Effector CD4-positive, alpha-beta T cell (primary cell): ENCODE measurements around the gene RIPK3.

Experiments
- DNase-seq: peaks from one replicate; pipeline ENCODE4 v3.0.0-alpha.2; 2020

The RIPK3 gene

DNA sequence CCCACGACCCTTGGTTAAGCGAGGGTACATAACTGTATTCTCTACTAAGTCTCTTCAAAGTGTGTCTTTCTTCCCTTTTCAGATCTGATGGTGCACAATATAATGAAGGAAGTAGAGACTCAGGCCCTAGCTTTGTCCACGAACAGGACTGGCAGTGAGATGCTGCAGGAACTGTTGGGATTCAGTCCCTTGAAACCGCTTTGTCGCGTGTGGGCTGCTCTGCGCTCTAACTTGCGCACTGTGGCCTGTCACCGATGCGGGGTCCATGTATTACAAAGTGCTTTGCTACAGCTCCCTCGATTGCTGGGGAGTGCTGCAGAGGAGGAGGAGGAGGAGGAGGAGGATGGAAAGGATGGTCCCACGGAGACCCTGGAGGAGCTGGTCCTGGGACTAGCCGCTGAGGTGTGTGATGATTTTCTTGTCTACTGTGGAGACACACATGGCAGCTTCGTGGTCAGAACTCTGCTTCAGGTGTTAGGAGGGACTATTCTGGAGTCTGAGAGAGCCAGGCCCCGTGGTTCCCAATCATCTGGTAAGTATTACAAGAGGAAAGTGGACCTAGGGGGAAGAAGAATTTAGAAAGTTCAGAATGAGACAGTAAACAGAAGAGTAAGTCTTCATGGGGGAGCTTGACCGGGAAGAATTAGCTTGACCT, 39.3 kb downstream of the RIPK3 start:
- no peak for DNase-seq

DNA sequence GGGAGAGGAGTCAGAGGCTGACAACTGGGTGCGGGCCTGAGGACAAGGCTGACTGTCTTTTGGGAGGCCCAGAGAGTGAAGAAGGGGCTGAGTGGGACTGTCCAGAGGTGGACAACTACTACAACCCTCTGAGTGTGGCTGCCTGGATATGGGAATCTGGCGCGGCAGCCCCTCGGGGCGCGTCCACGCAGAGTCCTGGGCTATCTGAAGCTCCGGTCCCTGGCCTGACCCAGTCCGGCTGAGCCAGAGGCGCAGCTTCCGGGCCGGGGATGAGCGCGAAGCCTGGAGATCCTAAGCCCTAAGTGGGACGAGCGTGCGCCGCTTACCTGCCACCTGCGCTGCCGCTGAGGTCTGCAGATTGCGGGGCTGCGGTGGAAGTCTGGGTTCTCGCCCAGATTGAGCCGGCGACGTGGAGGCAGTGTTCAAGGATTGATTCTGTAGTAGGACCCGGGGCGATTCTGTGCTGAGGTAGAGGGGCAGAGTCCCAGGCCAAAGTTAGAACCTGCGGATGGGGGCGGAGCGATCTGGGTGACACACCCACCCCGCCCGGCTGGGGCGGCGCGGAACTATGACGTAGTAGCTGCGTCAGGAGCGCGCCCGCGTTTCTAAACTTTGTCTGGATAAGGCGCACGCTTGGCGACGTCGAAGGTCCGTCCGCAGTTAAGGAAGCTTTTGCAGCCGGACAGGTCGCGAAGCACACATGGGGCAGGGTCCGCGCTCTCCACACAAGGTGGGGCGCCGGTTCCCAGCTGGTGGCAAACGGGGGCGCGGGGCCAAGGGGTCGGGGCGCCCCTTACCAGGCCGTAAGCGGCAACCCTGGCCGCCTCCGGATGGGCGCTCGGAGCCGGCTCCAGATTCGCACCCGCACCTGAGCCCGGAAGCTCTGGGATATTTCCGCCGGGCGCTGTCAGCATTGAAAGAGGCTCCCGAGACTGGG, 40.3 kb downstream of the RIPK3 start, which contains the start of the genes DHRS1 and NOP9:
Gene DHRS1 (minus strand): TSS at position 526 of the 937 bp plus-strand sequence. CDS start 674 bp downstream, outside the sequence.
Gene NOP9 (plus strand): TSS at position 596 of the 937 bp plus-strand sequence. CDS start 105 bp downstream, at position 701.
- peak; percentile 92 for DNase-seq

DNA sequence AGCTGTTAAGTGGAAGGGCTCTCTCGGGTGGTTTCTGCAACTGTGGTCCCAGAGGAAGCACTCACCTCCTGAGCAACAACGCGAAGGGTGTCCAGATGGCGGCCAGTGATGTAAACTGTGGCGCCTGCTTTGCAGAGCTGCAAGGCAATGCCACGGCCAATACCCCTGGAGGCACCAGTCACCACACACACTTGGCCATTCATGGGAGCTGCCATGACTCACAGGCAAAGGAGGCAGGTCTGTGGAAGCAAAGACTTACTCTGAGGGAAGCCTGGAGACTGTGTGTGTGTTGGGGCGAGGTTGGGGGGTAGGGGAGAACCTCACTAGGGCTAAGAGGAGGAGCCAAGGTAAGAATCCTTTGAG, 40.9 kb downstream of the RIPK3 start:
- no peak for DNase-seq

DNA sequence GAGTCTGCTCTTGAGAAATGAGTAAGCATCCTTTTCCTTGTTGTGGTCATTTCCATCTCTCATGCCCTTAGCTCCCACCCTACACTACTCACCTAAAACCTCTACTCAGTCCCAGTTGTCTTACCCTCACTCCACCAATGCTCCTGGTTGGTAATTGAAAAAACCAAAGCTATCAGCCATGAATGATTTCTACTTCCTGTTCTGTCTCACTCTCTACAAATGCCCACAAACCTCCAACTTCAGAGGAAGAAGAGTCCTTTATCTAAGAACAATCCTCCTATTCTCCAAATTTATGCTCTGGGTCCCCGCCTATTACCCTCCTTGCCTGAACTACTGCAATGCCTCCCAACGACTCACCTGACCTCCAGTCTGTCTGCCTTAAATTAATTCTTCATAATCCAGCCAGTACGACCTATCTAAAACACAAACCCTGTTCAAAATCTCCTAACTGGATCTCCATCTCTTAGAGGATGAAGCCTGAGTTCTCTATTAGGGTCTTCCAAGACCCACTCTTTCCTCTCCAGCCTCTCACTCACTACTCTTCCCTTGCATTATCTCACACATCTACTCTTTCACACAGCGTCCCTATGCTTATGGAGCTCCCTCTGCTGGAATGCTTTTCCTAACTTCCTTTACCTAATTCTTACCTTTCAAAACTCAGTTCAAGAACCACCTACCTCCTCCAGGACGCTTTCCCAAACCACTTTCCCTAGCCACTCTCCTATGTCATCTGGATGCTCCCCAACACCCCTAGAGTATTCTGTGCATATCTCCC, 42.4 kb downstream of the RIPK3 start:
- no peak for DNase-seq

DNA sequence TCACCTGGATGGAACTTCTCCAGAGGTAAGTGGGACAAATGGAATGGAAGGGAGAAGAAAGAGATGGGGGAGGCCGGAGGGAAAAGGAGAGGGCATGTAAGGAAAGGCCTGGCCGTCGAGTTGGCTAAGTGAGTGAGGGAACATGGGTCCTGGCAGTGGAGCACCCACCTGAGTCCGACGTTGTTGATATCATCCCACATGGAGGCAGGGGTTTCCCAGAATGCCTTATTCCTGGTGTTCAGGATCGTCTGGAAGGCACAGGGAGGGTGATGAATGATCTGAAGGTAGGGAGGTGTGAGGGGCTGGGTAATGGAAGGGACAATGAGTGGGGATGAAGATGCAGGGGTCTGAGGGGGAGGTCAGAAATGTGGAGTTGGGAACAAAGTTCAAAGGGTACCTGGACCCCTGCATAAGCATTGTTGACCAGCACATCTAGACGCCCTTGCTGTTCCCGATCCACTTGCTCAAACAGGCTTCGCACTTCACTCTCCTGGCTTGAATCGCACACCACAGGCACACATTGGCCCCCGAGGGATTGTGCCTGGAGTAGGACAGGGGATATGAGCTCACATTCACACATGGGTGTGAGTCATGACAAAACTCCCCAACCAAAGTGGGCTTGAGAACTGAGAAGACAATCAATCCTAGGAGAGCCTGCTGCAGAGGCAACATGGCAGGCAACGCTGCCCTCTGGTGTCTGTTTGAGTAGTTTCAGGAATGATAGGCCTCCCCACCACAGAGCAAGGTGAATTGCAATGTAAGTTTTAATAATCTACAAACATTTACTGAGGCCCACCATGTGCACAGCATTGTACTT, 43.2 kb downstream of the RIPK3 start:
- peak; percentile 66 for DNase-seq

DNA sequence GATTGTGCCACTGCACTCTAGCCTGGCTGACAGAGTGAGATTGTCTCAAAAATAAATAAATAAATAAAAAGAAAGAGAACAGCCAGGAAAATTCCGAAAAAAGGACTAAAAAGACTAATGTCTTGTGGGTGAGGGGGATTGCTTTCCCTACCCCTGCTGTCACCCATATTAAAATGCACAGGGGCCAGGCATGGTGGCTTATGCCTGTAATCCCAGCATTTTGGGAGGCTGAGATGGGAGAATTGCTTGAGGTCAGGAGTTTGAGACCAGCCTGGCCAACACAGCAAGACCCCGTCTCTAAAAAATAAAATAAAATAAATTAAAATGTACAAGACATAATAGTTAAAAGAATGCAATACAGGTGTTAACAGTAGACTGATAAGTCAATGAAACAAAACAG, 46.3 kb downstream of the RIPK3 start:
- DNase-seq: no peak

DNA sequence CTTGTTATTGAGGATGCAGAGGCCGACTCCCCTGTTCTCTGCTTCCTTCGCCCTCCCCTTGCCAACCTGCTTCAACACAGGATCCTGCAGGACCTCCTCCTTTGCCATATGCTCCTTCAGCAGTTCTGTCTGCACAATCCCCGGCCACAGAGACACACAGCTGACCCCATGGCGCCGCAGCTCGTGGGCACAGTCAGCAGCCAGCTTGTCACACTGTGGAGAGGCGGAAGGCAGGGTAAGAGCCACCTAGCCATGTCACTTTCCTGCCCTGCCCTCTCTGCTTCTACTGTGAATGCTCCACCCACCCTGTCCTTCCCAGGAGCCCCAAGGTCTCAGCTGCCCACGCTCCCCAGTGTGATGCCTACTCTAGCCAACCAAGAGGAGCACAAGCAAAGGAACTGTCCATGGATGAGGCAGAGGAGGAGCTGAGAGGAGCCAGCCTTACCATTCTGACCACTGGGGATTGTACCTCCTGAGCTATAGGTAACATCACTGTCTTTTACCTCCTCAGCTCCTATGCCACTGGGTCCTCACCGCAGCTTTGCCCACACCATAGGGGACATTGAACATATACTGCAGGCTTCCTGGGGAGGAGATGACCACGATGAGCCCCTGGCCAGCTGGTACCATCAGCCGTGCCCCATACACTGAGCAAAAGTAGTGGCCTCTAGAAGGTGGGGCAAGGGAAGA, 47.5 kb downstream of the RIPK3 start:
- no peak for DNase-seq

DNA sequence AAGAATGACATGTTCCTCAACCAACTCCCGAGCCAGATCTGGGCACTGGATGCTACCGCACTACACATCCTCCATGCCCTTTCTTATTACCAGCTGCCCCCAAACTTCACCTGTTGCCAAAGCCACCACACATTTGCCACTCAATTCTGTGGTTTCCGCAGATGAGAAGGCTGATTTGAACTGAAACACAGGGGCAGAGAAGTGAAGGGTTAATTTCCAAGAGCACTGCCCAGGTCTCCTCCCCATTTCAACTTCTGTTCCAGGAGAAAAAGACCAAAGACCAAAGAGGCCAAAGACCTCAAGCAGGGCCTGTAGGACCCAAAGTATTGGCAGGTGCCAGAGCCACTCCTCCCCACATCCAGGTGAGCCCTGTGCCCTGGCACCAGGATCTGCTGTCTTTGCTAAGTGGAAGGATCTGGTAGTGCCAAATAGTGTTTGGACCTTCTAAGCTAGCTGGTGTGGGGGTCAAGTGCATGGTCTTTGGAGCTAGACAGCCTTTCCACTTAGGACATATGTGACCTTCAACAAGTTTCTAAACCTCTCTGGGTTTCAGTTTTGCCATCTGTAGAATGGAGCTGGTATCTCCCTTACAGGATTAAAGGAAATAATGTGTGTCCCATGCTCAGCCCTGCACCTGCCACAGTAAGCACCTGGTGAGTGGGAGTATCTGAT, 48.2 kb downstream of the RIPK3 start:
- no peak for DNase-seq

DNA sequence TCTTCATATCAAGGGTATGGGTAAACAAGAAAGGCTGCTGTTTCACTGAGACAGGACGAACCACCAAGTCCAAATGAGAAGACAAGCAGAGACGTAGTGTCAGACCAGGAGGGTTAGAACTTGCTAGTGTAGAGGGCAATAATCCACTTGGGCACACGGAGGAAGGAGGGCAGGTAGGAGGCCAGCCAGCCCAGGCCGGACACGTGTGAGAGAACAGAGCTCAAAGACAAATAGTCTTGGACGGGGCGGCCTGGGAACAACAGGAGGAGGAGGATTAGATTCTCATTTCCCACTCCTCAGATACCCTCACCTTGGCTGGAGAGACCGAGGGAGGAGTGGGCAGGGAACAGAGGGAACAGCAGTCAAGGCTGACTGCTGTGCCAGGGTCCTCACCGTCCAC, 49.0 kb downstream of the RIPK3 start:
- no peak for DNase-seq

DNA sequence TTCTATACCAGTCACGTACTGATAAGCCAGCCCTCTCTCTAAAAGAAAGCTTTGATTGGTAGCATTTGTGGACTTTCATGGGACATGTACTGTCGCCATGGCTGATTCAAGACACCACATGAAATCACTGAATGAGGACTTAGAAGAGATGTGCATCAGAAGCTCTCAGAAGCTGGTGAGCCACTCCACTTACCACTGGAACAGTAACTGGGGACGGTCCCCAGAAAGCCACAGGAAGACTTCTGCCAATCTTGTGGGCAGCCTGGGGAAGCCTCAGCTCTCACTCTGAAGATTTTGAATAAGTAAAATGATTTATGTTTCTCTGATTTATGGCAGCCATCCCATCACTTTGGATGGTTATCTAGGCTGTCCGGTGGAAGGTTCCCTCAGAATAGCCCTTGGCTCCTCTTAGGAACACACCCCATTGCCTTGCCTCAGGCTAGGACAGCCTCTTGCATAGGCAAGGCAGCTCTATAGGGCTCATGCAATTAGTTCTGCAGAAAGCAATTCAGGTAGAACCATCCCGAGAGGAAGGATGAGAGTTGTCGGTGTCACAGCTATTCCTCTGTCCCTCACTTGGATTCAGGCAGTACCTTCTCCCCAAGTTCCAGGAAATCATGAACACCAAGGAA, 50.0 kb downstream of the RIPK3 start:
- no peak for DNase-seq

DNA sequence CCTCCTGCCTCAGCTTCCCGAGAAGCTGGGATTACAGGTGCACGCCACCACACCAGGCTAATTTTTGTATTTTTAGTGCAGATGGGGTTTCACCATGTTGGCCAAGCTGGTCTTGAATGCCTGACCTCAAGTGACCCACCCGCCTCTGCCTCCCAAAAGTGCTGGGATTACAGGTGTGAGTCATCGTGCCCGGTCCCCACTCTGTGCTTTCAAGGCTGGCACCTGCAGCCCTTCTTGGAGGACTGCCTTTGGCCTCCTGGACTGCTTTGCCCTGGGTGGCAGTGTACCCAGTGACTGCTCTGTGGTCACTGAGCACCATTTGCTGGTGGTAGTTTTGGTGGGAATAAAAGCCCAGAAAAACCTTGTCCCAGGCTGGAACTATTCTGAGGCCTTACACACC, 52.8 kb downstream of the RIPK3 start:
- no peak for DNase-seq
